Measurements from ENCODE around the gene AGBL1. TPM values are rescaled to one million over a fixed set of nuclear protein-coding genes. Genes with fewer than 3 reads are reported as not detected.

Gene AGBL1
- total RNA-seq, 1 donor, result not detected

GRCh38 chr15:86903642-86904421 is 824.2 kb downstream of the AGBL1 start:
- TF ChIP-seq, protein P1, sequence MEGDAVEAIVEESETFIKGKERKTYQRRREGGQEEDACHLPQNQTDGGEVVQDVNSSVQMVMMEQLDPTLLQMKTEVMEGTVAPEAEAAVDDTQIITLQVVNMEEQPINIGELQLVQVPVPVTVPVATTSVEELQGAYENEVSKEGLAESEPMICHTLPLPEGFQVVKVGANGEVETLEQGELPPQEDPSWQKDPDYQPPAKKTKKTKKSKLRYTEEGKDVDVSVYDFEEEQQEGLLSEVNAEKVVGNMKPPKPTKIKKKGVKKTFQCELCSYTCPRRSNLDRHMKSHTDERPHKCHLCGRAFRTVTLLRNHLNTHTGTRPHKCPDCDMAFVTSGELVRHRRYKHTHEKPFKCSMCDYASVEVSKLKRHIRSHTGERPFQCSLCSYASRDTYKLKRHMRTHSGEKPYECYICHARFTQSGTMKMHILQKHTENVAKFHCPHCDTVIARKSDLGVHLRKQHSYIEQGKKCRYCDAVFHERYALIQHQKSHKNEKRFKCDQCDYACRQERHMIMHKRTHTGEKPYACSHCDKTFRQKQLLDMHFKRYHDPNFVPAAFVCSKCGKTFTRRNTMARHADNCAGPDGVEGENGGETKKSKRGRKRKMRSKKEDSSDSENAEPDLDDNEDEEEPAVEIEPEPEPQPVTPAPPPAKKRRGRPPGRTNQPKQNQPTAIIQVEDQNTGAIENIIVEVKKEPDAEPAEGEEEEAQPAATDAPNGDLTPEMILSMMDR (IDR thresholded peaks at IDR 0.05; ENCODE audit: insufficient read depth, low read depth, low read length), result no peak
- H3K4me3 ChIP-seq (ENCODE audit: low read depth, low read length), result no peak overlapping the region
- no peak for DNase-seq (ENCODE audit: low read depth)

- TF ChIP-seq, protein P1 (IDR thresholded peaks at IDR 0.05; ENCODE audit: insufficient read depth, low read depth, low read length), result no peak
- H3K4me3 ChIP-seq (ENCODE audit: low read depth, low read length), result no peak overlapping the region
- no peak for DNase-seq (ENCODE audit: low read depth)
Observed at GRCh38 chr15:86905625-86906256, 826.1 kb downstream of the AGBL1 start.

- DNase-seq (ENCODE audit: low read depth), result no peak
- TF ChIP-seq, protein P1 (IDR thresholded peaks at IDR 0.05; ENCODE audit: insufficient read depth, low read depth, low read length), result no peak
- no peak overlapping the region for H3K4me3 ChIP-seq (ENCODE audit: low read depth, low read length)
Observed at GRCh38 chr15:86906376-86906775, 826.7 kb downstream of the AGBL1 start.

GRCh38 chr15:86911022-86911421 is 831.4 kb downstream of the AGBL1 start:
- TF ChIP-seq, protein P1 (IDR thresholded peaks at IDR 0.05; ENCODE audit: insufficient read depth, low read depth, low read length), result no peak
- no peak for DNase-seq (ENCODE audit: low read depth)

DNA sequence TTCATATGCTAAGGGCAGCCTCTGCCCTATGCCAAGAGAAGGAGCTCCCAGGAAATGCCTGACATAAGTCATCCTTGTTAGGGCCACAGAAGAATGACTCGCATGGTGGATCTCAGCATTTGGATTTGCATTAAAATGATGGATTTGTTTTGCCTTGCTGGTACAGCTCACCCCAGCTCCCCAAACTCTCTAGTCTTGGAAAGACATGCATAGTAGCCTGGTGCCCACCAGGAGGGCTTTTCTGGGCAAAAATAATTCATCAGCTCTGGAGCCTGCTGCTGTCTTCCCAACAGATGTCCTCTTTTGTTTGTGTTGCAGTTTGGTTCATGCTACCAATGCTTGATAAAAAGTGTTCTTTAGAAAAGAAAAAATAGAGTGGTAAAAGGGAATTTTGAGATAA is 833.0 kb downstream of the AGBL1 start:
- TF ChIP-seq, protein P1 (IDR thresholded peaks at IDR 0.05; ENCODE audit: insufficient read depth, low read depth, low read length), result no peak
- H3K4me3 ChIP-seq (ENCODE audit: low read depth, low read length), result no peak overlapping the region
- DNase-seq (ENCODE audit: low read depth), result no peak

More at GRCh38 chr15:86911022-86911421, 831.4 kb downstream of the AGBL1 start:
- H3K4me3 ChIP-seq (ENCODE audit: low read depth, low read length), result no peak overlapping the region

- peak; percentile 52 for DNase-seq (ENCODE audit: low read depth)
- TF ChIP-seq, protein P1 (IDR thresholded peaks at IDR 0.05; ENCODE audit: insufficient read depth, low read depth, low read length), result peak; percentile 52
- H3K4me3 ChIP-seq (ENCODE audit: low read depth, low read length), result no peak overlapping the region
Observed at GRCh38 chr15:86915811-86916331, 836.2 kb downstream of the AGBL1 start.
